Fibroblast of mammary gland (primary cell): ENCODE data around the gene LGALS4.
"Not testable (repeated sequence)": the region's sequence is repeated elsewhere in the genome, so short reads cannot be mapped to it uniquely, and the experiment has no call there.

Source experiments
- DNase-seq: peaks from one replicate; pipeline ENCODE4 v3.0.0-alpha.2; 2010; ENCODE audit warnings: low read depth
- H3K4me3 ChIP-seq: 2 replicates; pipeline ENCODE4 v1.5.1; 2011; ENCODE audit warnings: low read depth, mild to moderate bottlenecking, low read length, moderate library complexity; ENCODE audit not compliant: control insufficient read depth
- TF ChIP-seq, protein P1 (sequence below): conservative IDR thresholded peaks from 2 replicates; pipeline ENCODE4 v1.5.1; 2011; ENCODE audit warnings: low read depth, low read length, inconsistent platforms; ENCODE audit not compliant: control insufficient read depth, insufficient read depth

LGALS4 gene

DNA sequence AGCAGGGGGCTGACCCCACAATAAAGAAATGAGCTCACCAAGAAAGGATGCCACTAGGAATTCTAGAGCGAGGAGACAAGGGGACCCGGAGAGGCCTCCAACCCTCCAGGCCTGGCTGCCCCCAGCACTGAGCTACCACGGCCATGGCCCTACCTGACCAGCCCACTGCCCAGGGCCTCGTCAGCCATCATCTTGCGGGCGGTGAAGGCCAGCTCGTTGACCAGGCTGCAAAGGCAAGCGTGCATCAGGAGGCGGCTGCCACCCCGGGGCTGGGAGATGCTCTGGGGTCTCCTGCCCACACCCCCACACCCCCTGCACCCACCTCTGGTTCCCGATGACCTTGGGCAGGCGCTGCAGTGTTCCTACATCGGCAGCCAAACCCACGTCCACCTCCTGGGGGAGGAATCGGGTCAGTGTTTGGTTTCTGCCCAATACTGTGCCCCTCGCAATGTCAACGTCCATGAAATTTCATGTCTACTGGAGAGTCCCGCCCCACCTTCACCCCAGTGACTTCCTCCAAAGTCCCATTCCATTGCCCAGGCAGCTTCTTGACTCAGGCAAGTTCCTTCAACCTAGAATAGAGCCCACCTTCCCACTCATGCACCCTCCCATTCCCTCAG is 3.5 kb upstream of the LGALS4 start:
- DNase-seq, result no peak
- TF ChIP-seq, protein P1, sequence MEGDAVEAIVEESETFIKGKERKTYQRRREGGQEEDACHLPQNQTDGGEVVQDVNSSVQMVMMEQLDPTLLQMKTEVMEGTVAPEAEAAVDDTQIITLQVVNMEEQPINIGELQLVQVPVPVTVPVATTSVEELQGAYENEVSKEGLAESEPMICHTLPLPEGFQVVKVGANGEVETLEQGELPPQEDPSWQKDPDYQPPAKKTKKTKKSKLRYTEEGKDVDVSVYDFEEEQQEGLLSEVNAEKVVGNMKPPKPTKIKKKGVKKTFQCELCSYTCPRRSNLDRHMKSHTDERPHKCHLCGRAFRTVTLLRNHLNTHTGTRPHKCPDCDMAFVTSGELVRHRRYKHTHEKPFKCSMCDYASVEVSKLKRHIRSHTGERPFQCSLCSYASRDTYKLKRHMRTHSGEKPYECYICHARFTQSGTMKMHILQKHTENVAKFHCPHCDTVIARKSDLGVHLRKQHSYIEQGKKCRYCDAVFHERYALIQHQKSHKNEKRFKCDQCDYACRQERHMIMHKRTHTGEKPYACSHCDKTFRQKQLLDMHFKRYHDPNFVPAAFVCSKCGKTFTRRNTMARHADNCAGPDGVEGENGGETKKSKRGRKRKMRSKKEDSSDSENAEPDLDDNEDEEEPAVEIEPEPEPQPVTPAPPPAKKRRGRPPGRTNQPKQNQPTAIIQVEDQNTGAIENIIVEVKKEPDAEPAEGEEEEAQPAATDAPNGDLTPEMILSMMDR, result no peak
- H3K4me3 ChIP-seq, result no peak overlapping the region

GRCh38 chr19:38815059-38816001 is 2.6 kb upstream of the LGALS4 start:
- TF ChIP-seq, protein P1, result no peak
- no peak overlapping the region for H3K4me3 ChIP-seq
- DNase-seq, result no peak

- DNase-seq, H3K4me3 ChIP-seq: not testable (repeated sequence)
Observed at GRCh38 chr19:38813932-38814331, 1.2 kb upstream of the LGALS4 start.

- no peak for DNase-seq
- no peak overlapping the region for H3K4me3 ChIP-seq
- TF ChIP-seq, protein P1, result no peak
Observed at GRCh38 chr19:38813323-38813722, 578 bp upstream of the LGALS4 start.

DNA sequence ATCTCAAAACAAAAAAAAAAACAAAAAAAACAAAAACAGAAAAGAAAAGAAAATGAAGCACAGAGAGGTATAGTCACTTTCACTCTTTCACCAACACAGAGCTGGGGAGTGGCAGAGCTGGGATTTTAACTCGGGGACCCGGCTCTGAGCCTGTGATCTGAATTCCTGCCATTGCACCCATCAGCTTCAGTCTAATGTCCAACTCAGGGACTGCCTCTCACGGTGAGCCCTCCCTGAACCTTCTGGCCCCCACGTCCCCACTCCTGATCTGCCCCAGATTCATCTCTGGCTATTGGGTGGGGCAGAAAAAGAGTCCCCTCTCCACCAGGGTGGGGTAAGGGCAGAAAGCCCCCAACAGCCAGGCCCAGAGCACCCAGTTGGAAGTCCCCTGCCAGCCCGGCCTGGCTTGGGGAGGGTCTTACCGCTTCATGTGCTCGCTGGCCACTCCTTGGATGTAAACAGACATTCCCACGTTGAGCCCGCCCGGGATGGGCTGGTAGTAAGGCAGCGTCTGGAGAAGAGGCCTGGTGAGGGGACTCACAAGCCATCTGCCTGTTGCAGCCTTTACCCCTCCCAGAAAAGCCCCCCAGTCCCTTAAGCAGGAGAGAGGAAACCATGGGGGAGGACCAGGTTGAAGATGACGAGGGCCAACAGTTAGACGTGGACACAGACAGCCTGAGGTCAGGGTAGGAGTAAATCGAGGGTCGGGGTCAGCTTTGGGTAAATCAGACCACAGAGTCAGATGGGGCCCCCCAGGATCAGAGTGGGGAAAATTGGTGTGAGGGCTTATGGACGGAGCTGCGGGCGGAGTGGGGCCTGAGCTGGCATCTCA is 520 bp downstream of the LGALS4 start:
- no peak for DNase-seq
- TF ChIP-seq, protein P1, result no peak

DNA sequence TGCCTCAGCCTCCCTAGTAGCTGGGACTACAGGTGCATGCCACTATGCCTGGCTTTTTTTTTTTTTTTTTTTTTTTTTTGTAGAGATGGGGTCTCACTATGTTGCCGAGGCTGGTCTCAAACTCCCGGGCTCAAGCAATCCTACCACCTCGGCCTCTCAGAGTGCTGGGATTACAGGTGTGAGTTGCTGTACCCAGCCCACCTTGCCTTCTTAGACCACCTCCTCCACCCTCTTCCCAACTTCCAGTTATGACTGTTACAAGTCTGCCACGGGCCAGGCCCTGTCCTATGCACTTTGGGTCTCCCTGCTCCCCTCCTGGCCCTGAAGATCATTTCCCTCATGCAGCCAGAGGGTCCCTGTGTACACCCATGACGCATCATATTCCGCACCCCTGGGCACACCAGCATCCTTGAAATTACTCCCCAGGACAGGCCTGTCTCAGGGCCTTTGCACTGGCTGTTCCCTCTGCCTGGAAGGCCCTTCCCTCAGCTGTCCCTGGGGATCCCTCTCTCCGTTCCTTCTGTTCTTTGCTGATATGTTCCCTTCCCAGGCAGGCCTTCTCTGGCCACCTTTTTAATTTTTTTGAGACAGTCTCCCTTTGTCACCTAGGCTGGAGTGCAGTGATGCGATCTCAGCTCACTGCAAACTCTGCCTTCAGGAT is 3.0 kb downstream of the LGALS4 start:
- no peak overlapping the region for H3K4me3 ChIP-seq
- no peak for DNase-seq
- TF ChIP-seq, protein P1, result no peak

More for the DNA sequence above, 520 bp downstream of the LGALS4 start:
- H3K4me3 ChIP-seq, result no peak overlapping the region
